GM21576 (cell line): ENCODE results near the gene ABCG1.

Experiments
- ATAC-seq: cut with Tn5 transposase; IDR thresholded peaks from one replicate; pipeline ENCODE4 v1.9.1; 2021; ENCODE audit warnings: mild to moderate bottlenecking, moderate library complexity; ENCODE audit not compliant: unreplicated experiment

ABCG1 gene

GRCh38 chr21:42231756-42232155 is 12.8 kb downstream of the ABCG1 start:
- ATAC-seq = no peak

- ATAC-seq = no peak
Observed at GRCh38 chr21:42232176-42232825, 13.4 kb downstream of the ABCG1 start.

GRCh38 chr21:42233067-42233961 is 14.4 kb downstream of the ABCG1 start:
- ATAC-seq = peak; percentile 42

DNA sequence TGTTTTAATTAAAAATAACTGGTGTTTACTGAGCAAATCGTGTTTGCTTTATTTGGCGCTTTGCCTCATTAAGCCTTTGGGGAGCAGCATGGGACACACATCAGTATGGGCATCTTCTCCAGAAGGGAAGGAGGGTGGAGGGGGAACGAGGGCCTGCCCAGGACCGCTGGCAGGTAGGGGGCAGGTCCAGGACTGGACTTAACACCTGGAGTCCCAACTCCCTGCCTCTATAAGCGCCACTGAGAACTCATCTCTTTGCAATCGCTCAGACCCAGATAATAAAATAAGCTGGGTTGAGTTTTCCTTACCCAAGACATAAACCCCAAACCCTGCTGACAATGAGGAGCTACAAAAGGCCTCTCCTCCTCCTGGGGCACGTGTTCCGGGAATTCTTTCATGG is 15.1 kb downstream of the ABCG1 start:
- ATAC-seq = no peak

DNA sequence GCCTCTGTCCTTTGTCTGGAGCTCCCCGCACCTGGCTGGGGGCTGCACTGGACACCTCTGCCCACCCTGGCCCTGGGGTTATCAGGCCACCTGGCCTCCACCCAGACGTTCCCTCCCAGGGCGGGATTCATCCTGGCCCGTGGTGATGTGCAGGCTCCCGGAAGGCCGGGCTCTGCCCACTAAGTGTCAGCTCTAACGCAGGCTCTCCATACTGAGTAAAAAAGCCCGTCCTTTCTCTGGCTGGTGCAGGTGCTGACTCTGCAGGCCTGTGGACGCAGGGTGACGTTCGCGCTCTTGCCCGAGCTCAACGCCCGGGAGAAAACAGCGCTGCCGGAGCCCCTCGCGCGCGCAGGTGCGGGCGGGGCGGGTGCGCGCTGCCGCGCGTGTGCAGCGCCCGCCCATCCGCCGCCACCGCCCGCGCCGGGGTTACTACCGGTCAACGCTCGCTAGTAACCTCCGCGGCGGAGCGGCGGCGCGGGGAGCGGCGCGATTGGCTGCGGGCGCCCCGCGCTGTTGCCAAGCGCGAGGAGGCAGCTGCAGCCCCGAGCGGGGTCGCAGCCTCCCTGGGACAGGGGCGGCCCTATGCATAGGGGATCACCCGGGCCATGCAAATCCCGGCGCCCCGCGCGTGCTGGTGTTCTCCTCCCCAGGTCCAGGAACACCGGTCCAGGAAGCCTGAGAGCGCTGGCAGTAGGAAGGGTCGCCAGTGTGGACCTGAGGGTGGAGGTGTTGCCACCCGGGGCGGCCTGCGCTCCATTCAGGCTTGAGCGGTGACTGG is 15.7 kb downstream of the ABCG1 start:
- peak; percentile 35 for ATAC-seq

DNA sequence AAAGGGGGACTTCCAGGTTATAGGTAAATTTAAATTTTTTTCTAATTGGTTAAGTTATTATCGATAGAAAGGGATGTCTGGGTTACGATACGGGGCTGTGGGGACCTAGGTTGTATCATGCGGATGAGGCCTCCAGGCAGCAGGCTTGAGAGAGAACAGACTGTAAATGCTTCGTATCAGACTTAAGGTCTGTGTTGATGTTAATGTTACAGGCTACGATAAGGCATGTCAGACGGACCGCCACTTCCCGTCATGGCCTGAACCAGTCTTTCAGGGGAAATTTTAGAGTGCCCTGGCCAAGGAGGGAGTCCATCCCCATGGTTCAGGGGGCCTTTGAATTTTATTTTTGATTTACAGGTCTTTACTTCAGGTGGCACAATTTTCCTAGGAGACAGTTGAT is 16.7 kb downstream of the ABCG1 start:
- no peak for ATAC-seq

DNA sequence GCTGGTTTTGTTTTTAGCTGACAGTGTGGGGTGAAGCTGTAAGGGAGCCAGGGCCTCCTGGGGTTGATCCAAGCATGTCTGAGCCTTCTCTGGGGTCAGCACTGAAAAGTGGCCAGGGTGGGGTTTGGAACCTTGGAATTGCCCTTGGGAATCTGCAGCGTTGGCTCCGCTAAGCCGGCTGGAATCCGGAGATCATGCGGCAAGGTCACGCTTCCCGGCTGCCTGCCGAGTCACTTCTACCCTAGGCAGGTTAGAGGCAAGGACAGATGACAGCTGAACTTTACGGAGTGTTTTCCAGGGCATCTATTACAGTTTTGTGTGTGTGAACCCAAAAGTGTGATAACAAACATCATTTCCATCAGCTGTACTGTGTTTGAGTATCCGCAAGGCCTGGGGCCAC is 17.1 kb downstream of the ABCG1 start:
- no peak for ATAC-seq

GRCh38 chr21:42236693-42237092 is 17.8 kb downstream of the ABCG1 start:
- ATAC-seq = no peak

- ATAC-seq = no peak
Observed at GRCh38 chr21:42237161-42237560, 18.2 kb downstream of the ABCG1 start.

GRCh38 chr21:42237577-42237976 is 18.6 kb downstream of the ABCG1 start:
- ATAC-seq = no peak

GRCh38 chr21:42238185-42238934 is 19.4 kb downstream of the ABCG1 start:
- no peak for ATAC-seq

- ATAC-seq = no peak
Observed at GRCh38 chr21:42239556-42239955, 20.6 kb downstream of the ABCG1 start.

GRCh38 chr21:42239973-42240372 is 21.0 kb downstream of the ABCG1 start:
- ATAC-seq = no peak

DNA sequence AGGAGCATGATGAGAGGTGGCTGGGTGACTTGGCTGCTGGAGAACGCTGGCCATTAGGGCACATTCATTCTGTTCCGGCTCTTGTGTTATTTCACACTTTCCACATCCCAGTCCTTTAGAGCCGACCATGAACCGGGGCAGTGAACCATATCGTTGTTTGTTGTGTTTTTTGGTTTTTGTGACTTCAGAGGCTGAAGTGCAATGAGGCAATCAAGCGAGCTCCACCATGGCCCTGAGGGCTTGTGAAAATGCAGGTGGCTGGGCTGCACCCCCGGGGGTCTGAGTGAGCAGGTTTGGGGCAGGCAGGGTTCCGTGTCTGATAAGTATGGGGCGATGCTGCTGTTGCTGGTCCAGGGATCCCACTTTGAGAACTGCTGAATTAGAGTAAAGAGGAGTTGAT is 23.7 kb downstream of the ABCG1 start:
- no peak for ATAC-seq

- ATAC-seq = no peak
Observed at GRCh38 chr21:42243026-42243425, 24.1 kb downstream of the ABCG1 start.

GRCh38 chr21:42245331-42246193 is 26.6 kb downstream of the ABCG1 start:
- ATAC-seq = no peak

GRCh38 chr21:42247716-42248115 is 28.8 kb downstream of the ABCG1 start:
- no peak for ATAC-seq

- no peak for ATAC-seq
Observed at GRCh38 chr21:42248241-42248640, 29.3 kb downstream of the ABCG1 start.

DNA sequence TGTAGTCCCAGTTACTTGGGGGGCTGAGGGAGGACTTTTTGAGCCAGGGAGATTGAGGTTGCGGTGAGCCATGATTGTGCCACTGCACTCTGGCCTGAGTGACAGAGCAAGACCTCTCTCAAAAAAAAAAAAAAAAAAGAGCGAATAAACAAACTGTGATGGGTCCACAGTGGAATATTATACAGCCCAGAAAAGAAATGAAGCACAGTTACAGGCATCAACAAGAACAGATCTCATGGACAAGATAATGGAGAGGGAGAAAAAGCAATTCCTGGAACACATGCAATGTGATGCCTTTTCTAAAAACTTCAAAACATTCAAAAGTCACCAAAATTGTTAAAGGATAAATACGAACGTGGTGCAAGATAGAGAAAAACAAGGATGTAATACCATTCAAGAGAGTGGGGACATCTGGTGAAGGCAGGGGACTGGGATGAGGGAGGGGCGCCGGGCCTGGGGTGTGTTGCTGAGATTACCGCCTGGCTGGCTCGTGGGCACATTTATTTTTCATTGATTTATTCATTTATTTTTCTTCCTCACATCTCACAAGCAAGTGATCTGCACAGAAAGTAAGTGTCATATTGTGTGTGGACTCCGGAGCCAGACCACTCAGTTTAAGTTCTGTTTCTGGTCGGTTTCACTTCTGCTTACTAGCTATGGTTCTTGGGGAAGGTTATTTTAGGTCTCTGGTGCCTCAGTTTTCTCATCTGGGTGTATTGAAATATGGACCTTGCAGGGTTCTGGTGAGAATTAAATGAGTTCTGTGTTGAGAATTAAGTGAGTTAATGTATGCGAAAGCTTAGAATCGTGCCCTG is 30.1 kb downstream of the ABCG1 start:
- peak; percentile 79 for ATAC-seq
